ENCODE measurements around the gene ALDH4A1.
A peak's percentile ranks its signal among the peaks of the same experiment; 100 is the strongest.

Gene ALDH4A1

DNA sequence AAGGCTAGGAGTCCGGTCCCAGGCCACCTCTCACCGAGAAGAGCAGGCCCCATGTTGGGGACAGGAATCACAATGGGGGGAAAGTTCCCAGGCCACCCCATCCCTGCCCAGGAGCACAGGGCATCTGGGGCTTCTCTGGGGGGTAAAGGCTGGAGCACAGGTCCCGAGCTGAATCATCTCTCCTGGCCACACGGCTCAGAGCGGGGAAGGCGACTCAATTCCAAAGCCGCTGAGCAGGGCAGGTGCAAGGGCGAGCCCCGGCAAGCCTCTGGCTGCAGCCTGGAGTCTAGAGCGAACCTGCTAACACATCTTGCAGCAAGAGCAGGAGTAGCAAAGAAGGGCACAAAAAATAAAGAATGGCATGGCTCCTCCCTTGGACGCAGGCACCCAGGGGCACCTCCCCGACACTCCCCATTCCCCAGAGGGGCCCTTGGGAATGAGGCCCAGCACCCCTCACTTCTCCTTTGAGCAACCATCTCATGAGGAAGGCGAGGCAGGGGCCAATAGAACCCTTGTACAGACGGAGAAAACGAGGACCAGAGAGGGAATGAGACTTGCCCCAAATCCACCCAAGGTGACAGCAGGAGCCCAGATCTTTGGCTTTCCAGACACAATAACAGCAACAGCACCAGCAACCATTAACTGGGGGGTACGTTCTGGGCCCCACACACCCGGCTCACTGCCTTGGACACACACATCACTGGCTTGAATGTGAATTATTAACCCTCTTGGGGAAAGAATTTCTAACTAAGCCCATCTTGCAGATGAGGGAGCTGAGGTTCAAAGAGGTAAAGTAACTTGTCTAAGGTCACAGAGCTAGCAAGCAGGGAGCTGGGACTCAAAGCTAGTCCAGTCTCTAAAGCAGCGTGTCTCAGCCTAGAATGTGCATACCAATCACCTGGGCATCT lies 20.7 kb upstream of the ALDH4A1 start:
- no peak for DNase-seq (ENCODE audit: insufficient read length, low spot score)
- peak; percentile 35 for FAIRE-seq

DNA sequence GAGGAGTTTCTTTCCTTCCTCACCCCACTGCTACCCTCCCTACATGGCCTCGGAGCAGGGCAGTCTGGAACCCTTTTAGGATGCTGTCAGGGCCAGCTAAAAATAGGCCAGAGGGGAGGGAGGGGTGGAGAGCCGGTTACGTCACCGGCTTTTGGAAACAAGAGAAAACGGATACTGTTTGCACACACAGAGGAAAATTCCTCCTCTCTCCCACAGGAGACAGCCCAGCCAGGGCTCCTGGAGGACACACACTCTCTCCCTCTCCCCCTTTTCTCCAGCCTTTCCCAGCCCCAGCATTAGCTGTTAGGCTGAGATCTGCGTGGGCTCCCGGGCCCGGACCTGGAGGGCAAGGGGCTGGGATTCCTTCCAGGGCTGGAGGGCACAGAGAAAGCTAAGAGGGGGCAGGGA lies 20.0 kb upstream of the ALDH4A1 start:
- DNase-seq (ENCODE audit: insufficient read length, low spot score), result no peak

DNA sequence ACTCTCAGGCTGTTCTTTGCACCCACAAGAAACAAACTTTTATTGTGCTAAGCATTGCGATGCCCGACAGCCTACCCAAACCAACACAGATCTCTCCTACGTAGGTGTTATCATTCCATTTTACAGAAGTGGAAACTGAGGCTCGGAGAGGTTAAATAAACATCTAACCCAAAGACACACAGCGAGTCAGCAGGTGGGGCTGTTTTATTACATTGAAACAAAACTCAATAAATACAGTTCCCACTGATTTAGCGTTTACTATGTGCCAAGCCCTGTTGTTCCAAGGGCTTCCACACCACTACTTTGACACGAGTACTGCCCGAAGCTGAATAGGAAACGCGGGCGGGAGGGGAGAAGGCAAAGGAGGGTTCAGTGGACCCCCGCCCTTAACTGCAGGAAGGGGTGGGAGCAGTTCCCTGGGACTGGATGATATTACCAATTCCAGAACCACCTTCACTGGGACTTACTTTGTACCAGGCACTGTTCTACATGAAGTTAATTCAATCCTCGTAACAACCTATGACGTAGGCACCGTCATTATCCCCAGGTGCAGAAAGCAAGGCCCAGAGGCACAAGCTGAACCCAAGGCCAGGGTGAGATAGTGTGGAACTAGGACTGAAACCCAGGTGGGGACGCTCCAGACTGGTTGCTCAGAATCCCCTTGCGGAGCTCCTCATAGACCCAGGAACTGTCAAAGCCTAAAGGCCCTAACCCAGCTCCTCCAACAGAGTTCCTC lies 19.3 kb upstream of the ALDH4A1 start:
- DNase-seq (ENCODE audit: insufficient read length, low spot score), result no peak
- FAIRE-seq, result no peak

More for the DNA sequence above, 20.0 kb upstream of the ALDH4A1 start:
- FAIRE-seq, result no peak

DNA sequence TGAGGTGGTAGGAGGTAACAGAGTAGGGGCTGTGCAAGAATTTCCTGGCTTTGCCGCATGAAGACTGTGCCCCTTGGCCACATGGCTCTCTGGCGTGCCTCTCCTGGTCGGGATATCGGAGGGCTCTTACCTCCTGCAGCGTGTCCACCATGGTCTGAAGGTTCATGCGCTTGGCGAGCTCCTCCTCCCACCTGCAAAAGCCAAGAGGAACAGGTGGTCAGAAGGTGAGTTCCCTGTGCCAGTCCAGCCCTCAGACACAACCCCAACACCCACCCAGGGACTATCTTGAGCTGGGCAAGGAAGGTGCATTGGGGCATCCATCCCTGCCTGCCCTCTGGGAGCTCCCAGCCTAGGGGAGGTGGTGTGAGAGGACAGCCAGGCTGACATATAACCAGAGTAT lies 18.6 kb upstream of the ALDH4A1 start:
- FAIRE-seq (no peak), DNase-seq (ENCODE audit: insufficient read length, low spot score) (no peak)

DNA sequence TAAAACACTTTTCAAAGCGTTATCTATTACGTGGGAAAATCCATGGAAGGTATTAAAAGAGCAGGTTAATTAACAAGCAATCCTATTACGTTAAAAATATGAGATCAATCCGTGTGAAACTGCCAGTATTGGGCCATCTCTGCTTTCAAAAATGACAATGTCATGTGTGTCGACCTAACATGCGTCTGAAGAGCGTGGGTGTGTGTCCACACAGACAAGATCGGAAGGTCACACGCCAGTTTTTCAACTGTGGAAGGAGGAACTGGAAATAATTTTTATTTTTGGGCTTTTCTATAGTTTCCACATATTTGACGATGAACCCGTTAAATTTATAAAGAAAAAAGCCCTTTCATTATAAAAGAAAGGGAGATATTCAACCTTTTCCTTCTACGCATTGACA lies 17.6 kb upstream of the ALDH4A1 start:
- DNase-seq (ENCODE audit: insufficient read length, low spot score), result no peak
- no peak for FAIRE-seq

DNA sequence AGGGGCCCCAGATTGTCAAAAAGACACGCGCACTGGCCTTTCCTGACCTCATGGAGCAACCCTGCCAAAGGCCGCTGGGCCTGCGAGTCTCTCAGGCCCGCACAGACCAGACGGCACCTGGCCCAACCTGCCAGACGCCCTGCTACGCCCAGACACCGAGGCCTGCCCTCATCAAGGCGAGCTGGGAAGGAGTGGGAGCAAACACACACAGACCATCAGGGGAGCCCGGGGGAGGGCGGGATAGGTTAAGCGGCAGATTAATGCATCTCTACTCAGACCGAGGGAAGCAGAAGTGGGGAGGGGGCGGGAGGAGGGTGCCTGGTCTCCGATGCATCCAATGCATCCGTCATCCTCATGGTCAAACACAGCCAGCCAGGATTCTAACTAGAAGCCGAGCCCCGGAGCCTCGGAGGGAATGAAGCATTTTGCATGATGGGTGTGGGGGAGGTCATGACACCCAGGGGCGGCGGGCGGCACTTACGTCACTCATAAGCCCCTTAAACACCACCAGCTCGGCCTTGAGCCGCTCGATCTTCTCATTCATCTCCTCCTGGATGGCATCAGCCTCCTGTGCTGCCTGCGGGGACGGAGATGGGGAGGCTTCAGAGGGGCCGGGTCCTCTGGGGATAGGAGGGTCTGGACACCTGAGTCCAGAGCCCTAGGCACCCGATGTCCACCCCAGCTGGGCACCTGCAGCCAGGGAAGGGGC lies 17.0 kb upstream of the ALDH4A1 start:
- FAIRE-seq, result no peak
- no peak for DNase-seq (ENCODE audit: insufficient read length, low spot score)

DNA sequence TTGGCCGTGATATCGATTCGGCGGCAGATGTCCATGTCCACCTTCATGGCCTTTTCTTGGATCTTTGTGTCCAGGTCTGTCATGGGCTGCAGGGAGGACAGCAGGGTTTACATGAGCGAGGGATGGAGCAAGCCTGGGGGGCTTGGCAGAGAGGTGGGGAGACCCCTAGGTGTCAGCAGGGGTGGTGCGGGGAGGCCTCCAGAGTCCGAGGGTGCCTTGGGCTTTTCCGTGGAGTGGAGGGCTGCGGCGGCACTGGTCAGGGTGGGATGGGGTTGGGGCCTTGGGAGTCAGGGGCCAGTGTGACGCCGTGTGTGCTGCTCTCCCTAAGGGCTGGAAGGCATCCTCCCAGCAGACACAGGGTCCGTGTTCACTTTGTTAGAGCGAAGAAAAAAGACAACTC lies 16.1 kb upstream of the ALDH4A1 start:
- DNase-seq (ENCODE audit: insufficient read length, low spot score), result no peak
- FAIRE-seq, result no peak

DNA sequence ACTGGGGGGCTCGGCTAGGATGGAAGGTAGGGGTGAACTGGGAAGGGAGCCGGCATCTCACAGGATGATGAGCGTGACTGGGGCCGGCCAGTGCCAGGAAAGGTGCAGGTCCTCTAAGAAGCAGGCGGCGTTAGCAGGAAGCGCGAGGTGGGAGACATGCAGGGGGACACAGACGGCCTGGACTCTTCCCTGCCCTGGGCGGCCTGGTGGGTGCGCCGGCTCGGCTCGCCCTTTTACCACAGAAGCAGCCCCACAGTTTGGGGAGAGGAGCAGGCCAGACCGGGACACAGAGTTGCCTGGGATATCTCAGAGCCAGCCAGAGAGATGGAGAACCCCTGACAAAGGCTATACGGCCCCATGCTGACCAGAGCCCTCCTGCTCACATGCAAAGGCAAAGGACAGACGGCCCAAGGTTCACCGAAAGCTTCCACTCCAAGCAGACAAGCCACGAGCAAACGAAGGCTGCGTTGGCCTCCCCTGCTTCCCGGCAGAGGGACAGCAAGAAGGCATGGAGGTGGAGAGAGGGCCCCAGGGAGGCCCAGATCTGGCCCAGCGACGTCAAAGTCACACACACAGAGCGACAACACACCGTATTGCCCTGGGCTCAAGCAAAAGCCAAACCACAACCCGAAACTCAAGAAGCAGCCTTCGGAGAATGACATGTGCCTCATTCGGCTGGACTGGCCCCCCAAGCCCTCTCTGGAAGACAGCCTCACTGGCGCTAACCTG lies 14.9 kb upstream of the ALDH4A1 start:
- FAIRE-seq (no peak), DNase-seq (ENCODE audit: insufficient read length, low spot score) (no peak)

DNA sequence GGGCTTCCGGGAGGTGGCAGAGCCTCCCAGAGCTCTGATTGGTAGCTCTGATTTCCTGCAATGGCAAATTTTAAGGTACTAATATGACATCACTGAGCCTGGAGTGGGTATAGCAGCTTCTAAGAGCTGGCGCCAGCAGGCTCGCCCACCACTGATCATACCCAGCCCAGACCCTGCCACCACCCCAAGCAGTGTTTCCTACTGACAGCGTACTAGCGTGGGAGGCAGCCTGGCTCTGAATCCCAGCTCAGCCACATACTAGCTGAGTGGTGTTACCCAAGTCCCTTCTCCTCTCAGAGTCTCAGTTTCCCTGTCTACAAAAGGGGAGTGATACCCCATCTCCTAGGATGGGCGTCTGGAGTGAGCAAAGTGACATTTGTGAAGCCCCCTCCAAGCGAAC lies 13.0 kb upstream of the ALDH4A1 start:
- FAIRE-seq, result no peak

DNA sequence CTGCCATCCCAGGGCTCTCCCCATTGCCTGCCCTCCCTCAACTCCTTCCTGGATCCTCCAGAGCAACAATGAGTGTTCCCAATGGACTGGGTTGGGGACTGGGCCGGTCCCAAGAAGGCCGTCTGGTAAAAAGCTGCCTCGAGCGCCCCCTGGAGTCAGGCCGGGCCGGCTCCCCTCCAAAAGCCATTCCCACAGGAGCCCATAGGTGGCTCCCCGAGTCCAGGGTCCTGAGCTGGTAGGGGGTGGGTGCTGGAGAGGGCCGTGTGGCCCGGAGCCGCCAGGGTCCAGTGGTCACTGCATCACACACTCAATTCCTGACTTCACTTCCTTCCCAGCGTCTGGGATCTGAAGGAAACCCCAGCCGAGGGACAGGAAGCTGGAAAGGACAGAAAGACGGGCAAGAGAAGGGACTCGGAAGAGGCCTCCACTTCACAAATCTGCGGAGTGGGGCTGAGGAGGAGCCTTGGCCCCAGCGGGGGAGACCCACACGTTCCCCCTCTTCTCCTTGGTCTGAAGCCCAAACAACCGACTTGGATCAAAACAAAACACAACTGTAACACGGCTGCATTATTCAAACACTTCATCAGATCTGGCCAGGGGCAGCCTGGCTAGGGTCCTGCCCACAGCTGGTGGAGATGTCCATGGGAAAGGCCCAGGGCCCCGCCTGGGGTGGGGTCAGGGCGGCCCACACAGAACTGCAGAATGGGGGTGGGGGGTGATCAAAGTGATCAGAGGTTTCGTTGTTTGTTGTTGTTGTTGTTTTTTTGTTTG lies 10.9 kb upstream of the ALDH4A1 start:
- peak; percentile 91 for DNase-seq (ENCODE audit: insufficient read length, low spot score)
- peak; percentile 71 for FAIRE-seq

More for the DNA sequence above, 13.0 kb upstream of the ALDH4A1 start:
- no peak for DNase-seq (ENCODE audit: insufficient read length, low spot score)

DNA sequence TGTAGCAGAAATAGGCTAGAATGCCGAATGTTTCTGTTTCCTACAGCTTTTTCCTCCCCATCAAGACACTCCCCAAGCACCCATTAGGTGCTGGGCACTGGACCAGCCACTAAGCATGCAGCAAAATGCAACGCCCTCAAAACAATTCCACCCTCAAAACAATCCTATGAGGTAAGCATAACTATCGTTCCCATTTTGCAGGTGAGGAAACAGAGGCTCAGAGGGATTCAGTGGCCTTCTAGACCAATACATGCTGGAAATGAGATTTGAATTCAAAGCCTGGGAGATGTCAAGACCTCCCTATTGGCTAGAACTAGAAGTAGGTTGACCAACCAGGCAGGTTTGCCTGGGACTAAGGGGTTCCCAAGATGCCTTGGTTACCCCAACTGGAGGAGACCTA lies 10.2 kb upstream of the ALDH4A1 start:
- FAIRE-seq (no peak), DNase-seq (ENCODE audit: insufficient read length, low spot score) (no peak)

DNA sequence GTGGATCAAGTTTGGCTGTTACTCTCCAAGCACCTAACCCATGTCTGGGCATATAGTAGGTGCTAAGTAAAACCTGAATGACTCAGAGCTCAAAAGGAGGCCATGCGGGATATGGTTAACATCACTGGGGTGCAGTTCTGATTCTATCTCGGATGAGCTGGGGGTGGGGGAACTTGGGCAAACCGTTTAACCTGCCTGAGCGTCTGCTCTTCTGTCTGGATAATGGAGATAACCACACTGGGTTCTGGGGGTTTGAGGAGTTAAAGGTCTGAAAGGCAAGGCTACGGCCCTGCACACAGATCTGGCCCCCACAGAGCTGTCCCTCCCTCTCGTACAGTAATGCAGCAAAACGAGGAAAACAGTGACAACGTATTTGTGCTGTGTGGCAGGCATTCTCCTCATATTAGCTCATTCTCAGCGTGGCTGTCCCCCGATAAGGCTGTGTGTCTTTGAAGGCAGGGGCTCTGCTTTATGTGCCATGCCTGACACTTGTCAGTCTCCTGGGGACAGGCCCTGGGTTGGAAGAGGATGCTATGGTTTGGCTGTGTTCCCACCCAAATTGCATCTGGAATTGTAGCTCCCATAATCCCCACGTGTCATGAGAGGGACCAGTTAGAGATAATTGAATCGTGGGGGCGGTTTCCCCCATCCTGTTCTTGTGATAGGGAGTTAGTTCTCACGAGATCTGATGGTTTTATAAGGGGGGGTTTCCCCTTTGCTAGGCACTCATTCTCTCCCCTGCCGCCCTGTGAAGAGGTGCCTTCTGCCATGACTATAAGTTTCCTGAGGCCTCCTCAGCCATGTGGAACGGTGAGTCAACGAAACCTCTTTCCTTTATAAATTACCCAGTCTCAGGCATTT lies 6.8 kb upstream of the ALDH4A1 start:
- no peak for DNase-seq (ENCODE audit: insufficient read length, low spot score)
- FAIRE-seq, result no peak

DNA sequence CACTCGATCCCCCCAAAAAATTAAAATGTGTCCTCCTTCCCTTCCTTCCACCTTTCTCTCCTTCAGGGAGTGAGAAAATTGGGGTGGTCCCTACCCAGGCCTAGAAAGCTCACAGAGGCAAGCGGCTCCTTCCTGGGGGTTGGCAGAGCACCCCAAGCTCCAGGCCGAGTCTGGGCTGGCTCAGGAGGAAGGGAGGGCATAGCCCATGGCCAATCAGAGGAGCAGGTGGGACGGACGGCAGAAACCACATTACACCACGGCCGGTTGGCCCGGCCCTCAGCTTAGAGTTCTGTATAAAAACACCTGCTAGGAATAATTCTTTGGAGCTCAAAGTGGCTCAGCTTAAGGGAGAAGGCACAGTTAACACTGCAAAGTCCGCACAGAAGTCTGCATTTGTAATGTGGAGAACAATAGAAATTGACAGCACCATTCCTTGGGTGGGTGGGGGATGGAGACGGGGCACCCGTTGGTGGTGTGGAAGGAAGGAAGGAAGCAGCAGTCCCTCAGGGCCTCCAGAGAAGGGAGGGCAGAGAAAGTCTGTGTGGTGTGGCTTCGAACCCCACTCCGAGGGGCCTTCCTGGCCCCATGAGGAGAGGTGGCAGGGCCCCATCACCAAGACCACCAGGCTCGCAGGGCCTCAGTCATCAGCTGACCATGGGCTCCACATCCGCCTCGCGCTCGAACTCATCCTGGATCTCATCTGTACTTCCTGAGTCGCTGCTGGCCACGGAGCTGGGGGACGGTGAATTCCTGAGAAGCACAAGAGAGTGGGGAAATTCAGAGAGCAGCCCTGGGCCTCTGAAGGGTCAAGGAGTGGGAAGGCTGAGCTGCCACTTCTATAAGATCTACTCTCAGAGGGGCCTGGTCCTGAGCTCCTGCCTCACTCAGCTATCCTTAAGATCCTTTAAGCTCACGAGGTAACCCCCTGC lies 5.8 kb upstream of the ALDH4A1 start:
- no peak for FAIRE-seq
- no peak for DNase-seq (ENCODE audit: insufficient read length, low spot score)

DNA sequence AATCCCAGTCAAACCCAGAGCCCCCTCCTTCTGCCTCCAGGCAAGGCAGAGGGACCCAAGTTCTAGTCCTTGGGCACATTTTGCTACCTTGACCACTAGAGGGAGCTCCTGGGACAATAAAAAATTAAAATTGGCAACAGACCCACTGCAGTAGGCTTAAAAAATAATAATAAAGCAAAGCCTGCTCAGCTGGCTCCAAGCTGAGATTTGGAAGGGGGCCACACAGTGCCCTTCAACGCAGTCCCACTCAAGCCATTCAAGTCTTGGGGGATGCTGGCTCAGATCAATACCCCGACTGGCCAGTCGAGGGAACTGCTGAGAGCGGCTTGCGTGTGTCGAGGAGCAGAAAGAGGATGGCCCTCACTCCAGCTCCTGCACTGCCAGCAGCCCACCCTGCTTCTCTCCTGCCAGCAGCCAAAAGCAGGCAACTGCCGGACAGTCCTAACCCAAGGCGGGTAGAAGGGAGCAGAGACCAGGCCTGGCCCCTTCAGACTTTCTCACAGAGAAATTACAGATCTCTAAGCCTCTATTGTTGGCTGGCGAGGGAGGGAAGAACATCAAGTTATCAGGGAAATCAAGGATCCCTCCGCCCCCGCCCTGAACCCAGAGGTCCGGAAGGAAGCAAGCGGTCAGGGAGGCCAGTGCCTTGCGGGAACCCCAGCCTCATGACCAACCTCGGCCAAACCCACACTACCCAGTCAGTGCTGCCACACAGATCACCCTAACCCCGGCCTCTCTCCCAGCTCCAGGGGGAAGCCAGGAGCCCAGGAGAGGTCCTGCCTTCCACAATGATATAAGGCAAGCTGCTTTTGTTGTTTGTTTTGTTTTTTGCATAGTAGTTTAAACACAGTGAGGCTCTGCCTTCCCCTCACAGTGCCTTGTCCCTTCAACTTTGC lies 4.9 kb upstream of the ALDH4A1 start:
- FAIRE-seq (peak; percentile 90), DNase-seq (ENCODE audit: insufficient read length, low spot score) (peak; percentile 41)

DNA sequence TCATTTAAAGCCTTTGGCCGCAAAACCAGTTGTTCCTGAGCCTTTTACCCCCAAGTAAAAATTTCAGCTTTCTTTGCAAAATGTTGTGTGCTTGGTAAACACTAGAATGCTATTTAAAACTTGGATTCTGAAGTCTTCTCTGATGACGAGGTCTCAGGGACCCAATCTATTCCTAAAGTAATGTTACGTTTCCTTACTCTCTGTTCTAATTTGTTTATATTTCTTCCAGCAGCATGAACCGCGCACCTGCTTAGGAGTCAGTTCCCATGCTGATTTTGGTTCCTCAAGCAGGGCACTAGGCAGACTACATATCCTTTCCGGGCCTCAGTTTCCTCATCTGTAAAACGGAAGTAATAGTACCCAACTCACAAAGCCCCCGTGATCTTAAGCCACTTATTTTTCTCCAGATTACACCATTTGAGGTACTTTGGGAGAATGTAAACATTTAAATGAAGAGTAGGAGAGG lies 969 bp upstream of the ALDH4A1 start:
- DNase-seq (ENCODE audit: insufficient read length, low spot score) (no peak), FAIRE-seq (no peak)

DNA sequence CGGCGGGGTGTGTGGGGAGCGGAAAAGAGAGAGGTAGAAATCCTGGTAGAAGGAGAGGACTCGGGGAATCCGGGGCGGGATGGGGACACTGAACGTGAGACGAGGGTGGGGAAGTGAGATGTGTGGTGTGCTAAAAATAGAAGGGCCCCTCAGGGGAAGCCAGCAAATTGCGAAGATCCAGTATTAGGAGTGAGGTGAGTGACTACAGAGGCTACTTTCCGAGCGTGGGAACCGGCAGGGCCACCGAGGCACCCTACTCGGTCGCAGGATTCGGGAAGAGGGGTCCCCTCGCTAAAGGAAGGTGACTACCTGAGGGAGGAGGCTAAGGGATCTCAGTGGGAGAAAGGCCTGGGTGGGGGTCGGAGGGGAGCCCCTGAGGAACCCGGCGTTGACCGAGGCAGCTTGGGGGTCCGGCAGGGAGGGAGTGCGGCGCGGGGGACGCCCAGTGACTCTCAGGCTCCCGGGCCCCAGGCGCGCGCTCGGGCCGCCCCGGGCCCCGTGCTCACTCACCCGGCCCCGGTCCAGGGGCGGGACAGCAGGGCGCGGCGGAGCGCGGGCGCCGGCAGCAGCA lies 318 bp downstream of the ALDH4A1 start:
- DNase-seq (ENCODE audit: insufficient read length, low spot score) (no peak), FAIRE-seq (peak; percentile 61)

Data from GM19239 (cell line).